GM19455 (cell line): Measurements from ENCODE around the gene RIT1.
"Not testable (repeated sequence)": the region's sequence is repeated elsewhere in the genome, so short reads cannot be mapped to it uniquely, and the experiment has no call there.

Source experiments
- ATAC-seq: cut with Tn5 transposase; IDR thresholded peaks from one replicate; pipeline ENCODE4 v1.9.1; 2021; ENCODE audit not compliant: unreplicated experiment

The RIT1 gene

GRCh38 chr1:155895617-155896016 is 15.5 kb downstream of the RIT1 start:
- not testable (repeated sequence) for ATAC-seq

GRCh38 chr1:155893389-155894142 is 17.6 kb downstream of the RIT1 start:
- ATAC-seq: no peak

DNA sequence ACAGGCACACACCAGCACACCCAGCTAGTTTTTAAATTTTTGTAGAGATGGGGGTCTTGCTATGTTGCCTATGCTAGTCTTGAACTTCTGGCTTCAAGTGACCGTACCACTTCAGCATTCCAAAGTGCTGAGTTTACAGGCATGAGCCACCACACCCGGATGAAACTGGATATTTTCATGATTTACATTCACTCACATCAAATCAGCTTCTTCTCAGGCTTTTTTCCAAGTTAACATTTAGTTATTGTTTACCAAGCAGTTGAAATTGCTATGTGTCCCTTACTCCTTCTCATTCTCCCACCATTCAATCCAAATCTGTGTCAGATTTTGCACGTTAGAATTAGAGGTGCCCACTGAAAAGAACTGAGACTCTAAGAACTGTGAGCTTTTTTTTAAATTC is 18.4 kb downstream of the RIT1 start:
- ATAC-seq: no peak

GRCh38 chr1:155890251-155890650 is 20.9 kb downstream of the RIT1 start:
- no peak for ATAC-seq

GRCh38 chr1:155889566-155889965 is 21.6 kb downstream of the RIT1 start:
- ATAC-seq: no peak

DNA sequence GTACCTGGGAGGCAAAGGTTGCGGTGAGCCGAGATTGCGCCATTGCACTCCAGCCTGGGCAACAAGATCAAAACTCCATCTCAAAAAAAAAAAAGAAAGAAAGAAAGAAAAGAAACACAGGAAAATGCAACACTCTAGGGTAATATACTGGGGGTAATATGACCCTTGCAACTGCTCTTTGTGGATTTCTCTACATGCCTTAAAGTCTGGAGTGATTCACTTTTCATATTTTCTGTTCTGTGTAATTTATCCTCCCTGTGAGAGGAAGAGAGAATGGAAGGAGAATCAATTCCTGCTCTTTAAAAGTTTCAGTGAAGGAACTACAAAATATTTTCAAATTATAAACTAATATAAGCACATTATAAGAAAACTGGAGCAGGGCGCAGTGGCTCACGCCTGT is 22.7 kb downstream of the RIT1 start:
- no peak for ATAC-seq

DNA sequence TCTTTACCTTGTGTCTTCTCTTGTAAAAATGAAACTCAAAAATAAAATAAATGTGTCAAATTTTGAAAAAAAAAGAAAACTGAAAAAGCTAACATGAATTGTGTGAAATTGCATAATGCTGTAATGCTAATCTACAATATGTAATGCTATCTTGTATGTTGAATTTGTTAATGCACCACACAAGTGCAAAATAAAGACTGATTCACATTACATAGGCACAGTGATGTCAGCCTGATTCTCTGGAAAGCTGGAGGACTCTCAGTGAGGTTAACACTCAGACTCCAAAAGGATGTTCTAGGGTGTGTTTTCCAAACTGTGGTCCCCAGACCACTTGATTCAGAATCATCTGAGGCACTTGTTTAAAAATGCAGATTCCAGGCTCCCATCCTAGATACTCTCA is 26.2 kb downstream of the RIT1 start:
- ATAC-seq: no peak

GRCh38 chr1:155884031-155884960 is 26.9 kb downstream of the RIT1 start:
- ATAC-seq: no peak

GRCh38 chr1:155882766-155883165 is 28.4 kb downstream of the RIT1 start:
- ATAC-seq: no peak

- no peak for ATAC-seq
These were observed 28.9 kb downstream of the RIT1 start for GRCh38 chr1:155882235-155882634.

- no peak for ATAC-seq
These were observed 30.2 kb downstream of the RIT1 start for GRCh38 chr1:155880950-155881349.

DNA sequence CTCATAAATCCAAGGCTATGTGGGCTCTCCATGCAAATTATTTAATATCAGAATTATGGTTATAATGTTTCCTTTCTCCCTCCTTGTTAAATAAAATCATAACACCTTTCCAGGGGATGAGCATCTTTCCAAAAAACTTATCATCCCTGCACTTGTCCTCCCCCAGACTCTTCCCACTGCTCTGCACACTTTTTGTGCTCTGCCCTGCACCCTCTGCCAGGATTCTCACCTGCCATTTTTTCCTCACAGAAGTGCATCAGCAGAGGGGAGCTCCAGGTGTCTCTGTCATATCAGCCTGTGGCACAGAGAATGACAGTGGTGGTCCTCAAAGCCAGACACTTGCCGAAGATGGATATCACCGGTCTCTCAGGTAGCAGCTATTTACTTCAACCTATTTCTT is 30.9 kb downstream of the RIT1 start:
- ATAC-seq: no peak

GRCh38 chr1:155877945-155878344 is 33.2 kb downstream of the RIT1 start:
- ATAC-seq: no peak

- ATAC-seq: no peak
These were observed 37.3 kb downstream of the RIT1 start for GRCh38 chr1:155873860-155874259.

DNA sequence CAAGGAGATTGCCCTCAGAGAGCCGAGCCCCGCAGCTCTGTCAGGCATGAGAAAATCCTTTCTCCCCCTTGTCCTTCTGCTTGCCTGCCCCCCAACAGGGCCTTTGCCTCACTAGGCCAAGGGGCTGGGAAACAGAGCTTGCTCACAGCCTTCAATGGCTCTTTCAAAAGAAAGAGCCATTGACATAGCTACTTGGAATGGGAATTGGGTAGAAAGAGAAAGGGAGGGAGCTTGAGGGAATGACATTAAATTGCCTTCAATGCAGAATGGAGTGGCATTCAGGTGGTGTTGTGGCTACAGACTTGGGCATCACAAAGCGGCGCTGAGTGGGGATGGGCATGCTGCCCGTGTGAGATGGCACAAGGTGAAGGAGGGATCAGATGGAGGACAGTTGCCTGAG is 38.6 kb downstream of the RIT1 start:
- ATAC-seq: no peak

GRCh38 chr1:155871390-155871789 is 39.8 kb downstream of the RIT1 start:
- no peak for ATAC-seq

GRCh38 chr1:155867766-155868165 is 43.4 kb downstream of the RIT1 start:
- ATAC-seq: no peak

DNA sequence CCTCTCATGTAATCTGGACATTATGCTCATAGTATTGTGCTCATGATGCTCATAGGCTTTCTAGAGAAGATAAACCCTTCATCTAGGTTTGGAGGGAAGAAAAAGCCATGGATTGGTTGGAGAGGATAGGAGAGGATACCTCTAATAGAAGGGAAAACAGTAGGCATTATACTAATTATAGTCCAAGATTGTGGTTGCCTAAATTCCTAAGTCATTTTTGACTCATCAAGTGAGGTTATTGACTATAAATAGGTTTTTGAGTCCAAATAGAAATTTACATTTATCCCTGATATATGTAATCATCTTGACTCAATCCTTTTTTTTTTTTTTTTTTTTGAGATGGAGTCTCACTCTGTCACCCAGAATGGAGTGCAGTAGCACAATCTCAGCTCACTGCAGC is 46.8 kb downstream of the RIT1 start:
- no peak for ATAC-seq

DNA sequence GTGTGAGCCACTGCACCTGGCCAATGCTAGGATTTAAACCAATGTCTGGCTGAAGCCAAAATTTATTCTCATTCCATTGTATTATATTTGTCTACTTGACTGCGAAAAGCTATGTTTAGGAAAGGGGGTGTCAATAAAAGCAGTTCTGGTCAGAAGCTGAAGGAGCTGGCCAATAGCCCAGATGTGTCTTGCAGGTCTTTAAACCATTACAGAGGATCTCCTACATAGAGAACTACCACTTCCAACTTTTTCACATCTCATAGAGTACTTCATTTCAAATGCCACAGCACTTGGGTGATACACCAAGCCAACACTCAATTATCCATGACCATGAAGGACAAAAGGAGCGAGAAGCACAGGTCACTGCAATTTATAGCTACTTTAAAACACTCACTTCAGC is 49.3 kb downstream of the RIT1 start:
- no peak for ATAC-seq

DNA sequence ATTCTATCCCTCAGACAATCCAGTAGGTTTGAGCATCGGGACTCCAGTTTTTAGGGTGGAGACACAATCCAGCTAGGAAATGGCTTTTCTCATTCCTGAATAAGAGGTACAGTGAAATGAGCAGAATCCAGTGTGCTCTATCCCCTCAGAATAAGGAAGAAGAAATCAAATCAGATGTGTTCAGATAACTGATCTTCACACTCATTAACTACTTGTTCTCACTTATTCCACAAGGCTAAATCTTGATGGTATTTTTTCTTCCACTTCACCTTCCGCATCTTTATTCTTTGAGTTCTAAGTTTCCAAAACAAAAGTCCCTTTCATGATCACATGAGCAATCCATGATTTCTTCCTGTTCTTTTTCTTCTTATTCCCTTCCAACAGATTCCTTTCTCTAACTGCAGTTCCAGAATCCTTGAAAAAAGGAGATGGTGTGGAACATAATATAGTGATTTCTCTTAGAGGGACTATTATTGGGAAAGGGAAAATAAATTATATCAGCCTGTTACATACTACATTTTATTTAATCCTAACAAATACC is 50.1 kb downstream of the RIT1 start:
- no peak for ATAC-seq

DNA sequence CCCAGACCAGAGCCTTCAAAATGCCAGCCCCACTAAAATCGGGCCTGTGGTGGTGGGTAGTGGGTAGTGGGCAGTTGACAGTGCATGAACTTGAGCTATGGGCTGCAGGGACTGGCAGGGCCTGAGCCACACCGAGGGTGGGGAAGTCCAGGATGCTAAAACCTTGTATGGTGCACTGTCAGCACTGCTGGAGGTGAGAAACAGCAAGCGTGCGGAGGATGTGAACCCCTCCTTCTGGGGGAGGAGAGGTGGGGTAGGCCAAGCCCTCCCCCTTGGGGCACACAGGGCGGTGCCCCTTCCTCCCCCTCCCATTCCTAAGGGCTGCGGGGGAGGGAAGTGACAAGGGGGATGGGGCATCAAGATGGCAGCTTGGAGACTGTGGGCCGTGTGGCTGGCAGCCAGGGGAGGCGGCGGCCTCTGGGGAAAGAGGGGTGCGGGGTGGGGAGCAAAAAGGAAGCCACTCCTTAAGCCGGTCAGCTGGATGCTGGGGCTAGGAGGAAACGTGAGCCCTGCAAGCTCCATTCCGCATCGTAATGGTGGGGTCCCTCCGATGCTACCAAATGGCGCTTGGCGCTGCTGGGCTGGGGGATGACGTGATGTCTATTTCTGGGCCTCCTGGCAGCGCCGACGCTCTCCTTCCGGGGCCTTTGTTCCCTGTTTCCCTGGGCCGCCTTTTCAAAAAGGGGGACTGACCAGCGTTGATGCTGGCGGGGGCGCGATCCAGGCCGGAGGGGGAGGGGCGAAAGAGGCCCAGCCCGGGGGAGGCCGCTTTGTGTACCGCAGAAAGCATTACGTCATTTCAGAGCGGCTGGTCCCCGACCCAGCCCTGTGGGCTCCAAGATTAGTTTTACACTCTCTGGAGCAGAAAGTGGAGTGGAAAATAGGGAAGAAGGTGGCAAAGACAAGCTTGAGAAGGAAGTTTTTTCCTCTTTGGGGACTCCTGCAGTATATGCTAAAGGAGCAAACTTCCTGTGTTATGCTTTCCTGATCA is 51.0 kb downstream of the RIT1 start:
- no peak for ATAC-seq
